ENCODE data around the gene SLC20A1.

SLC20A1 gene

DNA sequence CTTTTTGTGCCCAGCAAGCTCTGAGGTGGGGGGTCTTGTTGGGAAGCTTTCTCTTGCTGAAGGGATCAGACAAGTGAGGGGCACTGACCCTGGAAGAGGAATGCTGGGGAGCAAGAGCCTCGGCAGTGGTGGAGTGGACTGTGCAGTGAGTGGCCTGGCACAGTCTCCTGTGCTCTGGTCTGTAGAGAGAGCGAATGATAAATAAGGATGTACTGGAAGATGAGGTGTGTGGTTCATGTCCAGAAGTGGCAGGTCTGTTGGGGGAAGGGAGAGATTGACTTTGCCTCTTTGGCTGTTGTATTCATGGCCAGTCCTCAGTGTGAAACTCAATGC lies 5.3 kb upstream of the SLC20A1 start:
- H3K4me3 ChIP-seq (ENCODE audit: low read length in 2 of 2), result no peak overlapping the region
- no peak overlapping the region for H2AK5ac ChIP-seq (ENCODE audit: low read depth, low read length)
- H3K14ac ChIP-seq (ENCODE audit: low read length), result no peak overlapping the region
- H3K27me3 ChIP-seq (ENCODE audit: control insufficient read depth in 3 of 3, insufficient read depth in 3 of 3, low read depth in 1 of 3, low read length in 3 of 3), result peaks cover 0 to 16% (median 15%) of the 10 kb centered on the region in 3 experiments
- H3K9ac ChIP-seq (ENCODE audit: low read depth, low read length, poor library complexity), result no peak overlapping the region
- no peaks in the 10 kb centered on the region for H3K9me3 ChIP-seq (replicated peaks in 1 of 2; ENCODE audit: control insufficient read depth in 2 of 2, insufficient read depth in 1 of 2, low read depth in 1 of 2, low read length in 2 of 2)
- DNase-seq (ENCODE audit: low spot score), result no peak
- H3K79me1 ChIP-seq (ENCODE audit: low read depth, low read length), result no peaks in the 10 kb centered on the region
- no peaks in the 10 kb centered on the region for H3K36me3 ChIP-seq (replicated peaks in 1 of 2; ENCODE audit: control insufficient read depth in 2 of 2, insufficient read depth in 2 of 2, low read length in 2 of 2)
- H3K4ac ChIP-seq (ENCODE audit: low read length), result no peak overlapping the region
- H3K4me2 ChIP-seq (ENCODE audit: insufficient read depth, low read length, poor library complexity, severe bottlenecking), result no peak overlapping the region
- H4K8ac ChIP-seq (ENCODE audit: low read depth, low read length), result no peak overlapping the region
- H3K27ac ChIP-seq (replicated peaks; ENCODE audit: low read length), result no peak overlapping the region
- H4K91ac ChIP-seq (ENCODE audit: low read depth, low read length, poor library complexity), result no peak overlapping the region
- H2BK5ac ChIP-seq (ENCODE audit: low read length), result no peak overlapping the region
- no peak overlapping the region for H2BK12ac ChIP-seq (ENCODE audit: low read length)
- peaks cover 0 to 16% of the 10 kb centered on the region in 2 donors for H3K4me1 ChIP-seq (ENCODE audit: control insufficient read depth in 2 of 2, insufficient read depth in 1 of 2, low read depth in 1 of 2, low read length in 2 of 2)
- WGBS, 2 donors (ENCODE audit: extremely low coverage in 2 of 2, insufficient read length in 2 of 2, insufficient replicate concordance in 1 of 2), result no CpG with 5 or more reads among the region's 2 CpGs
- H2AFZ ChIP-seq (ENCODE audit: low read length), result no peak overlapping the region
- H2BK15ac ChIP-seq (ENCODE audit: low read length), result no peak overlapping the region
- H2BK120ac ChIP-seq (ENCODE audit: low read depth, low read length), result no peak overlapping the region
- H3K18ac ChIP-seq (ENCODE audit: low read length), result no peak overlapping the region
- H3K23ac ChIP-seq (ENCODE audit: low read depth, low read length, poor library complexity), result no peak overlapping the region

DNA sequence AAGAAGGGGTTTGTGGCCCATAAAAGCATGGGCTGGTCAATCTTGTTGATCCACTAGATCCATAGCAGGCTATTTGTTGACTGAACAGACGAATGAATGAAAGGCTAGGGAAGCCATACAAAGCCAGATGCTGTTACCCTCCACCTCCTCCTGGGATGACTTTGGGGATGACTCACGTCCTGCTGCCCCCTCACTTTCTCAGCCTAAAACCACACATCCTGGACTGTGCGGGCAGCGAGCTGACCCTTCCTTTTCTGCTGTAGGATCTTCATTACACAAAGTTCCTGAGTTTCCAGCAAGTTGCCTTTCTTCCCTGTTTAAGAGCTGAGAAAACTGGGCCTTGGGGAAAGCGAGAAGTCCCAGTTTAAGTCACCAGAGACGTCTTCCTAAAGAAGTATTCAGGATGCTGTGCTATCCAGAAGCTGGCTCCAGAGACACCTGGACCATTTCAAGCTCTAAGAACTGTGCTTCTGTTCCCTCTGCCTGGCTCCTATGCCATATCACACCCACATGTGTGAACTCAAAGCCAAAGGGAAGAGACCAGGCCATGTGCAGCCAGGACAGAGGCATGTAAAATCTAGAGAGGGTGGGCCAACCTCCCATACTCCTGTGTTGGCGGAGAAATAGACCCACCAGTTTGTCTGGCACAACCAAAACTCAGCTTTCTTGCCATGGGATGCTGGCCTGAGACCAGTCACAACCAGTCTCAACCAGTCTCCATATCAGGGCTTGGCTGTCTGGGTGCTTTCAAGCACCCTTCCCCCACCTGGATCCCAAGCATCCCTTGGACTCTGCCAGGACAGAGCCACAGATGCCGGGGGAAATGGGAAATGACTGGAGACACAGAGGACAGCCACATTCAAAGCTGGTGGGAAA lies 4.7 kb upstream of the SLC20A1 start:
- Histone ChIP-seq H2AFZ (ENCODE audit: low read length) (peak overlapping the region; percentile 30), H2AK5ac (ENCODE audit: low read depth, low read length) (no peak overlapping the region), H3K14ac (ENCODE audit: low read length) (no peak overlapping the region), H2BK120ac (ENCODE audit: low read depth, low read length) (no peak overlapping the region), H2BK15ac (ENCODE audit: low read length) (no peak overlapping the region), H2BK5ac (ENCODE audit: low read length) (no peak overlapping the region), H3K9me3 (replicated peaks in 1 of 2; ENCODE audit: control insufficient read depth in 2 of 2, insufficient read depth in 1 of 2, low read depth in 1 of 2, low read length in 2 of 2) (no peaks in the 10 kb centered on the region), H3K9ac (ENCODE audit: low read depth, low read length, poor library complexity) (no peak overlapping the region), H3K36me3 (replicated peaks in 1 of 2; ENCODE audit: control insufficient read depth in 2 of 2, insufficient read depth in 2 of 2, low read length in 2 of 2) (no peaks in the 10 kb centered on the region), H3K23ac (ENCODE audit: low read depth, low read length, poor library complexity) (no peak overlapping the region), H3K4ac (ENCODE audit: low read length) (no peak overlapping the region), H3K4me1 (ENCODE audit: control insufficient read depth in 2 of 2, insufficient read depth in 1 of 2, low read depth in 1 of 2, low read length in 2 of 2) (peaks cover 0 to 16% of the 10 kb centered on the region in 2 donors), H3K79me1 (ENCODE audit: low read depth, low read length) (no peaks in the 10 kb centered on the region), H4K91ac (ENCODE audit: low read depth, low read length, poor library complexity) (no peak overlapping the region), H3K4me3 (ENCODE audit: low read length in 2 of 2) (no peak overlapping the region), H3K27me3 (ENCODE audit: control insufficient read depth in 3 of 3, insufficient read depth in 3 of 3, low read depth in 1 of 3, low read length in 3 of 3) (peaks cover 0 to 14% (median 9%) of the 10 kb centered on the region in 3 experiments), H3K4me2 (ENCODE audit: insufficient read depth, low read length, poor library complexity, severe bottlenecking) (no peak overlapping the region), H4K8ac (ENCODE audit: low read depth, low read length) (no peak overlapping the region), H2BK12ac (ENCODE audit: low read length) (no peak overlapping the region), H3K18ac (ENCODE audit: low read length) (no peak overlapping the region), H3K27ac (replicated peaks; ENCODE audit: low read length) (no peak overlapping the region)
- WGBS, 2 donors (ENCODE audit: extremely low coverage in 2 of 2, insufficient read length in 2 of 2, insufficient replicate concordance in 1 of 2), result no CpG with 5 or more reads among the region's 8 CpGs
- no peak for DNase-seq (ENCODE audit: low spot score)

DNA sequence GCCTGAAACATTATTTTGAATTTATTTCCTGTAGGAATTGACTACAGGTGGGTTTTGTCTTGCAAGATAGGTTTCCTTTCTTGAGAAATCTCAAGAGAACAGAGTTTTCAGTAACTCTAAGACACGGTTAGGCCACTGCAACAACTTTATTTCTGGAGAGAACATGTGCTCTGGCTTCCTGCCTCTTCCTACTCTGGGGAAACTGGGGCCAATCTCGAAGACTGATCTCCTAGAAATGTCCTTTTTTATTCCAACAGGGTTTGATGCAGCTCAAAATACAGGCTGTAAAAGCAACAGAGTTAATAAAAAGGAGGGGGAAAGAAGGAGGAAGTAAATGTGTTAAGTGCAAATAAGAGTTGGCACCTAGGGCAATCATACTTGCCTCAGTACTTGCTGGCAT lies 4.0 kb upstream of the SLC20A1 start:
- Histone ChIP-seq H2BK120ac (ENCODE audit: low read depth, low read length) (no peak overlapping the region), H3K4ac (ENCODE audit: low read length) (no peak overlapping the region), H3K27ac (replicated peaks; ENCODE audit: low read length) (no peak overlapping the region), H3K9ac (ENCODE audit: low read depth, low read length, poor library complexity) (no peak overlapping the region), H3K4me2 (ENCODE audit: insufficient read depth, low read length, poor library complexity, severe bottlenecking) (no peak overlapping the region), H2BK12ac (ENCODE audit: low read length) (no peak overlapping the region), H4K91ac (ENCODE audit: low read depth, low read length, poor library complexity) (no peak overlapping the region), H2AK5ac (ENCODE audit: low read depth, low read length) (no peak overlapping the region), H2BK15ac (ENCODE audit: low read length) (no peak overlapping the region), H3K9me3 (replicated peaks in 1 of 2; ENCODE audit: control insufficient read depth in 2 of 2, insufficient read depth in 1 of 2, low read depth in 1 of 2, low read length in 2 of 2) (no peaks in the 10 kb centered on the region), H2BK5ac (ENCODE audit: low read length) (no peak overlapping the region), H2AFZ (ENCODE audit: low read length) (no peak overlapping the region), H3K4me1 (ENCODE audit: control insufficient read depth in 2 of 2, insufficient read depth in 1 of 2, low read depth in 1 of 2, low read length in 2 of 2) (peaks cover 0 to 16% of the 10 kb centered on the region in 2 donors), H3K79me1 (ENCODE audit: low read depth, low read length) (peaks cover under 1% of the 10 kb centered on the region), H3K14ac (ENCODE audit: low read length) (no peak overlapping the region), H3K23ac (ENCODE audit: low read depth, low read length, poor library complexity) (no peak overlapping the region), H3K4me3 (ENCODE audit: low read length in 2 of 2) (no peak overlapping the region), H4K8ac (ENCODE audit: low read depth, low read length) (no peak overlapping the region), H3K27me3 (ENCODE audit: control insufficient read depth in 3 of 3, insufficient read depth in 3 of 3, low read depth in 1 of 3, low read length in 3 of 3) (peaks cover 0 to 14% (median 3%) of the 10 kb centered on the region in 3 experiments), H3K18ac (ENCODE audit: low read length) (no peak overlapping the region), H3K36me3 (replicated peaks in 1 of 2; ENCODE audit: control insufficient read depth in 2 of 2, insufficient read depth in 2 of 2, low read length in 2 of 2) (no peaks in the 10 kb centered on the region)
- no CpG with 5 or more reads among the region's 2 CpGs for WGBS, 2 donors (ENCODE audit: extremely low coverage in 2 of 2, insufficient read length in 2 of 2, insufficient replicate concordance in 1 of 2)
- no peak for DNase-seq (ENCODE audit: low spot score)

DNA sequence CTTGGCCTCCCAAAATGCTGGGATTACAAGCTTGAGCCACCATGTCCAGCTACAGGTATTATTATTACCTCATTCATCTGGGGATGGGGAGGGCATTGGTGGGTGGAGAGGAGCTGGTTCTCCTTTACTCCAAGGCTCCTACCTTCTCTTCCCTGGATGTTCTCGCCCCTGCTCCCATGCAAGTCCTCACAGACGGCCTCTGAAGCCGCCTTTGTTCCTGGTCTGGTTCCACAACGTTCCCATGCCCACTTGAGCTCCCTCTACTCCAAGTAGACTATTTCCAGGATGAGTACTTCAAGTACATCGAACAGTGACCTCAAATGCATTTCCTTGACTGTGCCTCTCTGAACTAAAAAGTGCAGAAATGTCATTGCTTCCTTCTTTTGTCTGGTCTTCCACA lies 3.2 kb upstream of the SLC20A1 start:
- Histone ChIP-seq H3K18ac (ENCODE audit: low read length) (no peak overlapping the region), H3K36me3 (replicated peaks in 1 of 2; ENCODE audit: control insufficient read depth in 2 of 2, insufficient read depth in 2 of 2, low read length in 2 of 2) (peaks cover 2 to 9% of the 10 kb centered on the region in 2 donors), H3K4me1 (ENCODE audit: control insufficient read depth in 2 of 2, insufficient read depth in 1 of 2, low read depth in 1 of 2, low read length in 2 of 2) (peaks cover 6 to 18% of the 10 kb centered on the region in 2 donors), H3K79me1 (ENCODE audit: low read depth, low read length) (peaks cover 2% of the 10 kb centered on the region), H2BK15ac (ENCODE audit: low read length) (no peak overlapping the region), H3K4ac (ENCODE audit: low read length) (no peak overlapping the region), H3K23ac (ENCODE audit: low read depth, low read length, poor library complexity) (no peak overlapping the region), H2BK120ac (ENCODE audit: low read depth, low read length) (no peak overlapping the region), H3K4me3 (ENCODE audit: low read length in 2 of 2) (no peak overlapping the region), H3K14ac (ENCODE audit: low read length) (no peak overlapping the region), H2AK5ac (ENCODE audit: low read depth, low read length) (no peak overlapping the region), H4K91ac (ENCODE audit: low read depth, low read length, poor library complexity) (no peak overlapping the region), H4K8ac (ENCODE audit: low read depth, low read length) (no peak overlapping the region), H2BK5ac (ENCODE audit: low read length) (no peak overlapping the region), H3K9me3 (replicated peaks in 1 of 2; ENCODE audit: control insufficient read depth in 2 of 2, insufficient read depth in 1 of 2, low read depth in 1 of 2, low read length in 2 of 2) (no peaks in the 10 kb centered on the region), H2AFZ (ENCODE audit: low read length) (no peak overlapping the region), H3K9ac (ENCODE audit: low read depth, low read length, poor library complexity) (no peak overlapping the region), H3K4me2 (ENCODE audit: insufficient read depth, low read length, poor library complexity, severe bottlenecking) (no peak overlapping the region), H3K27ac (replicated peaks; ENCODE audit: low read length) (no peak overlapping the region), H3K27me3 (ENCODE audit: control insufficient read depth in 3 of 3, insufficient read depth in 3 of 3, low read depth in 1 of 3, low read length in 3 of 3) (peaks cover 0 to 14% (median 0%) of the 10 kb centered on the region in 3 experiments), H2BK12ac (ENCODE audit: low read length) (no peak overlapping the region)
- WGBS, 2 donors (ENCODE audit: extremely low coverage in 2 of 2, insufficient read length in 2 of 2, insufficient replicate concordance in 1 of 2), result no CpG with 5 or more reads among the region's 5 CpGs
- DNase-seq (ENCODE audit: low spot score), result no peak

Data from neuronal stem cell (in vitro differentiated cells).